Measurements from ENCODE around the gene TRIL. TPM values are rescaled to one million over a fixed set of nuclear protein-coding genes. Genes with fewer than 3 reads are reported as not detected.

The TRIL gene
- total and polyA plus RNA-seq, 2 of the 13 experiments (the other 11 are each of a cell fraction or from before 2014, with no cell fraction given) = 0.18 to 0.40 TPM

DNA sequence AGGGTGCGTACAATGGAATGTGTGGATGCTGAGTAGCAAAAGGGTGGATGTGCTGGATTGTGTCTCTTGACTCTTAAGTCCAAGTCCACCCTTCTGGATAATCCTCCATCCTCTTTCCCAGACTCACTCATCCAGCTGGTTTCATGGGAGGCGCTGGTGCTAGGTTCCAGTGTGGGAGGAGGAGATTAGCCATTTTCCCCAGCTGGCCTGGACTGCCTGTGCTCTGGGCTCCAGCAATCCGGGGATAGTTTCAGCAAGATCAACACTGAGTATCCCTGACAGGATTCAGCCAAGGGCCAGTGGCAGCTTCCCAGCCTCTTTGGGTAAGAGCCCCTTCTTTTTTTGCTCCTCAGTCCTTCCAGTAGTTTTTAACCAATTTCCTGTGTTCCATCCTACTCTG, 21.6 kb upstream of the TRIL start:
- WGBS (ENCODE audit: low lambda C conversion rate) = 60% methylated on average over 3 of the region's 3 CpGs
- no peak for FAIRE-seq
- POLR2A ChIA-PET = no interaction called here
- no TSS peak for BruUV-seq (replicated peaks)
- 0 out of 2 replicates have a peak, but pooled peaks cover 3% of the 10 kb centered on the region for H3K4me1 ChIP-seq (ENCODE audit: insufficient read depth, low read length)
- H3K9ac ChIP-seq (ENCODE audit: insufficient read depth, low read depth, low read length) = no peak overlapping the region
- CTCF ChIA-PET (ENCODE audit: low intra/inter-chr PET ratio, low total read pairs) = no interaction called here
- intact Hi-C loops (cut with micrococcal nuclease; ENCODE audit: unreplicated experiment) (no loop called here), in situ Hi-C loops (cut with HindIII; ENCODE audit: extremely low pct_ligation_motif_present, low pct_unique_long_range_greater_than_20kb) (no loop called here)
- TF ChIP-seq SAP130 (CRISPR knock-in tag; IDR thresholded peaks at IDR 0.05; ENCODE audit: low read depth) = no peak
- no peak for TF ChIP-seq ZSCAN20 (CRISPR knock-in tag; IDR thresholded peaks at IDR 0.05; ENCODE audit: borderline replicate concordance)
- no peak for TF ChIP-seq MAZ (IDR thresholded peaks at IDR 0.05; ENCODE audit: borderline replicate concordance, low read depth, low read length)
- TF ChIP-seq MAZ (CRISPR knock-in tag; IDR thresholded peaks at IDR 0.05; ENCODE audit: low read depth) = no peak
- TF ChIP-seq, protein P1, sequence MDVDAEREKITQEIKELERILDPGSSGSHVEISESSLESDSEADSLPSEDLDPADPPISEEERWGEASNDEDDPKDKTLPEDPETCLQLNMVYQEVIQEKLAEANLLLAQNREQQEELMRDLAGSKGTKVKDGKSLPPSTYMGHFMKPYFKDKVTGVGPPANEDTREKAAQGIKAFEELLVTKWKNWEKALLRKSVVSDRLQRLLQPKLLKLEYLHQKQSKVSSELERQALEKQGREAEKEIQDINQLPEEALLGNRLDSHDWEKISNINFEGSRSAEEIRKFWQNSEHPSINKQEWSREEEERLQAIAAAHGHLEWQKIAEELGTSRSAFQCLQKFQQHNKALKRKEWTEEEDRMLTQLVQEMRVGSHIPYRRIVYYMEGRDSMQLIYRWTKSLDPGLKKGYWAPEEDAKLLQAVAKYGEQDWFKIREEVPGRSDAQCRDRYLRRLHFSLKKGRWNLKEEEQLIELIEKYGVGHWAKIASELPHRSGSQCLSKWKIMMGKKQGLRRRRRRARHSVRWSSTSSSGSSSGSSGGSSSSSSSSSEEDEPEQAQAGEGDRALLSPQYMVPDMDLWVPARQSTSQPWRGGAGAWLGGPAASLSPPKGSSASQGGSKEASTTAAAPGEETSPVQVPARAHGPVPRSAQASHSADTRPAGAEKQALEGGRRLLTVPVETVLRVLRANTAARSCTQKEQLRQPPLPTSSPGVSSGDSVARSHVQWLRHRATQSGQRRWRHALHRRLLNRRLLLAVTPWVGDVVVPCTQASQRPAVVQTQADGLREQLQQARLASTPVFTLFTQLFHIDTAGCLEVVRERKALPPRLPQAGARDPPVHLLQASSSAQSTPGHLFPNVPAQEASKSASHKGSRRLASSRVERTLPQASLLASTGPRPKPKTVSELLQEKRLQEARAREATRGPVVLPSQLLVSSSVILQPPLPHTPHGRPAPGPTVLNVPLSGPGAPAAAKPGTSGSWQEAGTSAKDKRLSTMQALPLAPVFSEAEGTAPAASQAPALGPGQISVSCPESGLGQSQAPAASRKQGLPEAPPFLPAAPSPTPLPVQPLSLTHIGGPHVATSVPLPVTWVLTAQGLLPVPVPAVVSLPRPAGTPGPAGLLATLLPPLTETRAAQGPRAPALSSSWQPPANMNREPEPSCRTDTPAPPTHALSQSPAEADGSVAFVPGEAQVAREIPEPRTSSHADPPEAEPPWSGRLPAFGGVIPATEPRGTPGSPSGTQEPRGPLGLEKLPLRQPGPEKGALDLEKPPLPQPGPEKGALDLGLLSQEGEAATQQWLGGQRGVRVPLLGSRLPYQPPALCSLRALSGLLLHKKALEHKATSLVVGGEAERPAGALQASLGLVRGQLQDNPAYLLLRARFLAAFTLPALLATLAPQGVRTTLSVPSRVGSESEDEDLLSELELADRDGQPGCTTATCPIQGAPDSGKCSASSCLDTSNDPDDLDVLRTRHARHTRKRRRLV (CRISPR knock-in tag; IDR thresholded peaks at IDR 0.05) = no peak
- TF ChIP-seq, protein P2, sequence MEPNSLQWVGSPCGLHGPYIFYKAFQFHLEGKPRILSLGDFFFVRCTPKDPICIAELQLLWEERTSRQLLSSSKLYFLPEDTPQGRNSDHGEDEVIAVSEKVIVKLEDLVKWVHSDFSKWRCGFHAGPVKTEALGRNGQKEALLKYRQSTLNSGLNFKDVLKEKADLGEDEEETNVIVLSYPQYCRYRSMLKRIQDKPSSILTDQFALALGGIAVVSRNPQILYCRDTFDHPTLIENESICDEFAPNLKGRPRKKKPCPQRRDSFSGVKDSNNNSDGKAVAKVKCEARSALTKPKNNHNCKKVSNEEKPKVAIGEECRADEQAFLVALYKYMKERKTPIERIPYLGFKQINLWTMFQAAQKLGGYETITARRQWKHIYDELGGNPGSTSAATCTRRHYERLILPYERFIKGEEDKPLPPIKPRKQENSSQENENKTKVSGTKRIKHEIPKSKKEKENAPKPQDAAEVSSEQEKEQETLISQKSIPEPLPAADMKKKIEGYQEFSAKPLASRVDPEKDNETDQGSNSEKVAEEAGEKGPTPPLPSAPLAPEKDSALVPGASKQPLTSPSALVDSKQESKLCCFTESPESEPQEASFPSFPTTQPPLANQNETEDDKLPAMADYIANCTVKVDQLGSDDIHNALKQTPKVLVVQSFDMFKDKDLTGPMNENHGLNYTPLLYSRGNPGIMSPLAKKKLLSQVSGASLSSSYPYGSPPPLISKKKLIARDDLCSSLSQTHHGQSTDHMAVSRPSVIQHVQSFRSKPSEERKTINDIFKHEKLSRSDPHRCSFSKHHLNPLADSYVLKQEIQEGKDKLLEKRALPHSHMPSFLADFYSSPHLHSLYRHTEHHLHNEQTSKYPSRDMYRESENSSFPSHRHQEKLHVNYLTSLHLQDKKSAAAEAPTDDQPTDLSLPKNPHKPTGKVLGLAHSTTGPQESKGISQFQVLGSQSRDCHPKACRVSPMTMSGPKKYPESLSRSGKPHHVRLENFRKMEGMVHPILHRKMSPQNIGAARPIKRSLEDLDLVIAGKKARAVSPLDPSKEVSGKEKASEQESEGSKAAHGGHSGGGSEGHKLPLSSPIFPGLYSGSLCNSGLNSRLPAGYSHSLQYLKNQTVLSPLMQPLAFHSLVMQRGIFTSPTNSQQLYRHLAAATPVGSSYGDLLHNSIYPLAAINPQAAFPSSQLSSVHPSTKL (CRISPR knock-in tag; IDR thresholded peaks at IDR 0.05) = no peak
- TF ChIP-seq GABPA (IDR thresholded peaks at IDR 0.05; ENCODE audit: low read depth, low read length) = no peak
- TF ChIP-seq GABPA (CRISPR knock-in tag; IDR thresholded peaks at IDR 0.05; ENCODE audit: low read depth) = no peak
- no peak for TF ChIP-seq HOXA7 (CRISPR knock-in tag; IDR thresholded peaks at IDR 0.05)
- no peak for TF ChIP-seq AGO1 (IDR thresholded peaks at IDR 0.05; ENCODE audit: low read depth, low read length, poor library complexity, severe bottlenecking)
- TF ChIP-seq, protein P3, sequence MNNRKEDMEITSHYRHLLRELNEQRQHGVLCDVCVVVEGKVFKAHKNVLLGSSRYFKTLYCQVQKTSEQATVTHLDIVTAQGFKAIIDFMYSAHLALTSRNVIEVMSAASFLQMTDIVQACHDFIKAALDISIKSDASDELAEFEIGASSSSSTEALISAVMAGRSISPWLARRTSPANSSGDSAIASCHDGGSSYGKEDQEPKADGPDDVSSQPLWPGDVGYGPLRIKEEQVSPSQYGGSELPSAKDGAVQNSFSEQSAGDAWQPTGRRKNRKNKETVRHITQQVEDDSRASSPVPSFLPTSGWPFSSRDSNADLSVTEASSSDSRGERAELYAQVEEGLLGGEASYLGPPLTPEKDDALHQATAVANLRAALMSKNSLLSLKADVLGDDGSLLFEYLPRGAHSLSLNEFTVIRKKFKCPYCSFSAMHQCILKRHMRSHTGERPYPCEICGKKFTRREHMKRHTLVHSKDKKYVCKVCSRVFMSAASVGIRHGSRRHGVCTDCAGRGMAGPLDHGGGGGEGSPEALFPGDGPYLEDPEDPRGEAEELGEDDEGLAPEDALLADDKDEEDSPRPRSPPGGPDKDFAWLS (CRISPR knock-in tag; IDR thresholded peaks at IDR 0.05; ENCODE audit: borderline replicate concordance) = no peak
- TF ChIP-seq TARDBP (CRISPR knock-in tag; IDR thresholded peaks at IDR 0.05) = no peak
- no peak for TF ChIP-seq XRCC5 (optimal IDR thresholded peaks at IDR 0.05; ENCODE audit: low read length)
- no peak for TF ChIP-seq STAG1 (CRISPR knock-in tag; IDR thresholded peaks at IDR 0.05)
- no peak for TF ChIP-seq ZFP82 (CRISPR knock-in tag; IDR thresholded peaks at IDR 0.05; ENCODE audit: borderline replicate concordance)
- no peak for ATAC-seq
- no peaks in the 10 kb centered on the region for H4K20me1 ChIP-seq (ENCODE audit: insufficient read depth, low read length)
- H3K4me2 ChIP-seq (ENCODE audit: low read depth, low read length) = no peak overlapping the region
- DNase-seq (ENCODE audit: low spot score) = no peak
- no peak overlapping the region for H2AFZ ChIP-seq (ENCODE audit: low read length)
- H3K9me3 ChIP-seq (ENCODE audit: low read length) = no peaks in the 10 kb centered on the region
- no peaks in the 10 kb centered on the region for H3K27me3 ChIP-seq (ENCODE audit: control insufficient read depth in 1 of 2, insufficient read depth in 2 of 2, low read length in 2 of 2)
- no peak overlapping the region for H3K27ac ChIP-seq (ENCODE audit: extremely low read length, insufficient read depth, low read length)
- no peaks in the 10 kb centered on the region for H3K79me2 ChIP-seq (ENCODE audit: insufficient read depth, low read length)
- no peak overlapping the region for H3K4me3 ChIP-seq (replicated peaks in 1 of 3; ENCODE audit: insufficient read depth in 1 of 3, low read depth in 2 of 3, low read length in 3 of 3)
- H3K36me3 ChIP-seq (replicated peaks in 1 of 2; ENCODE audit: control insufficient read depth in 1 of 2, insufficient read depth in 2 of 2, low read length in 2 of 2) = no peaks in the 10 kb centered on the region

All from HepG2 (cell line).